ENCODE data around the gene RTL9.

DNA sequence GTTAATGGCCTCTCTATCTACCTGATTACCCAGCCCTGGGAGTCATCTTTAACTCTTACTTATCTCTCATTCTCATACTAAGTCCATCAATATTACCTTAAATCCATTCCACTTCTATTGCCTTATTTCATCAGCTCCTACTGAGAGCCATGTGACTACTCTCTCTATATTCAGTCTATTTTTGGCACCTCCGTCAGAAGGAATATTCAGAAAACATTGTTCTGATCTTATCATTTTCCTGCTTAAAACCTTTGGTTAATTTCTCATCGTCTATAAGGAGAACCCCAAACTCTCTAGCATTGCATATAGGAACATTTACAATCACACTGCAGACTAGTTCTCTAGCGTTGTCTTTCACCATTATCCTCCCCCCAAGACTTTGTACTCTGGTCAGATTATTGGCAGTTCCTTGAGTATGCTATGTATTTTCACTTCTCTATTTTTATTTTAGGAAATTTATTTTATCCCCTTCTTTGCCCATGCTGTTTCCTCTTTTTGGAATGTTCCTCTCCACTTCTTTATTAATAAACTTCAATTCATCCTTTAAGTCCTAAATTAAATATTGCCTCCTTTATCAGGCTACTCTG, 27.1 kb upstream of the RTL9 start:
- TF ChIP-seq, protein P1, sequence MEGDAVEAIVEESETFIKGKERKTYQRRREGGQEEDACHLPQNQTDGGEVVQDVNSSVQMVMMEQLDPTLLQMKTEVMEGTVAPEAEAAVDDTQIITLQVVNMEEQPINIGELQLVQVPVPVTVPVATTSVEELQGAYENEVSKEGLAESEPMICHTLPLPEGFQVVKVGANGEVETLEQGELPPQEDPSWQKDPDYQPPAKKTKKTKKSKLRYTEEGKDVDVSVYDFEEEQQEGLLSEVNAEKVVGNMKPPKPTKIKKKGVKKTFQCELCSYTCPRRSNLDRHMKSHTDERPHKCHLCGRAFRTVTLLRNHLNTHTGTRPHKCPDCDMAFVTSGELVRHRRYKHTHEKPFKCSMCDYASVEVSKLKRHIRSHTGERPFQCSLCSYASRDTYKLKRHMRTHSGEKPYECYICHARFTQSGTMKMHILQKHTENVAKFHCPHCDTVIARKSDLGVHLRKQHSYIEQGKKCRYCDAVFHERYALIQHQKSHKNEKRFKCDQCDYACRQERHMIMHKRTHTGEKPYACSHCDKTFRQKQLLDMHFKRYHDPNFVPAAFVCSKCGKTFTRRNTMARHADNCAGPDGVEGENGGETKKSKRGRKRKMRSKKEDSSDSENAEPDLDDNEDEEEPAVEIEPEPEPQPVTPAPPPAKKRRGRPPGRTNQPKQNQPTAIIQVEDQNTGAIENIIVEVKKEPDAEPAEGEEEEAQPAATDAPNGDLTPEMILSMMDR (IDR thresholded peaks at IDR 0.05): no peak
- no peak for TF ChIP-seq EP300 (IDR thresholded peaks at IDR 0.05)
